Measurements from ENCODE around the gene PDE1A.

DNA sequence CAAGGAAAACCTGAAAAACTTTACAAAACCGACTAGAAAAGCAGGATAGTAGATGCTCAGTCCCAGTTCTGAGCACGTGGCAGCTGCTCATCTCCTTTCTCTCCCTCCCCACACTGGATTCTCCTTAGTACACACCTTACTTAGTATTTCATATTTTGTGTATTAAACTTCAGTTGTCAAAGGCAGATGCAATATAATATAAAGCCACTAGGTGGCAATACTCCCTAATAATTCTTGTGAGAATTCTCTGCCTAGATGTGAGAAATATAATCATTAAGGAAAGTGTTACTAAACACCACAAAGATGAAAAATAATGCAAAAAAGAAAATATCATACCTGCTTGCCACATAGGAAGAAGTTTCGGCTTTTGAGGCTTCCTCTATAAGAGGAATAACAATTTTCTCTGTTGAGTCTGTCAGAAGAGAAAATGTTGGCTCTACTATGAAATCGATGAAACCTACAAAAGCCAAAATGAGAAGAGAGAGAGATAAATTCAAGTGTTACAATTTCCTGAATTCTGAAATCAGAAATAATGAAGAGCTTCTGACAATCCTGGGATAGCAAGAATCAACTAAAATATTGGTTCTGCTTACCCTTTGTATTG lies 240.6 kb downstream of the PDE1A start:
- TF ChIP-seq, protein P1, sequence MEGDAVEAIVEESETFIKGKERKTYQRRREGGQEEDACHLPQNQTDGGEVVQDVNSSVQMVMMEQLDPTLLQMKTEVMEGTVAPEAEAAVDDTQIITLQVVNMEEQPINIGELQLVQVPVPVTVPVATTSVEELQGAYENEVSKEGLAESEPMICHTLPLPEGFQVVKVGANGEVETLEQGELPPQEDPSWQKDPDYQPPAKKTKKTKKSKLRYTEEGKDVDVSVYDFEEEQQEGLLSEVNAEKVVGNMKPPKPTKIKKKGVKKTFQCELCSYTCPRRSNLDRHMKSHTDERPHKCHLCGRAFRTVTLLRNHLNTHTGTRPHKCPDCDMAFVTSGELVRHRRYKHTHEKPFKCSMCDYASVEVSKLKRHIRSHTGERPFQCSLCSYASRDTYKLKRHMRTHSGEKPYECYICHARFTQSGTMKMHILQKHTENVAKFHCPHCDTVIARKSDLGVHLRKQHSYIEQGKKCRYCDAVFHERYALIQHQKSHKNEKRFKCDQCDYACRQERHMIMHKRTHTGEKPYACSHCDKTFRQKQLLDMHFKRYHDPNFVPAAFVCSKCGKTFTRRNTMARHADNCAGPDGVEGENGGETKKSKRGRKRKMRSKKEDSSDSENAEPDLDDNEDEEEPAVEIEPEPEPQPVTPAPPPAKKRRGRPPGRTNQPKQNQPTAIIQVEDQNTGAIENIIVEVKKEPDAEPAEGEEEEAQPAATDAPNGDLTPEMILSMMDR (IDR thresholded peaks at IDR 0.05), result peak; percentile 55 to 62
- no peak for TF ChIP-seq EP300 (IDR thresholded peaks at IDR 0.05)

Data from suprapubic skin (tissue), 3 donors.